ENCODE data around the gene MGLL.
"Not testable (repeated sequence)": the region's sequence is repeated elsewhere in the genome, so short reads cannot be mapped to it uniquely, and the experiment has no call there.

Gene MGLL

GRCh38 chr3:127656906-127657305 is 165.4 kb downstream of the MGLL start:
- no peak for DNase-seq (ENCODE audit: low read depth, low spot score)

DNA sequence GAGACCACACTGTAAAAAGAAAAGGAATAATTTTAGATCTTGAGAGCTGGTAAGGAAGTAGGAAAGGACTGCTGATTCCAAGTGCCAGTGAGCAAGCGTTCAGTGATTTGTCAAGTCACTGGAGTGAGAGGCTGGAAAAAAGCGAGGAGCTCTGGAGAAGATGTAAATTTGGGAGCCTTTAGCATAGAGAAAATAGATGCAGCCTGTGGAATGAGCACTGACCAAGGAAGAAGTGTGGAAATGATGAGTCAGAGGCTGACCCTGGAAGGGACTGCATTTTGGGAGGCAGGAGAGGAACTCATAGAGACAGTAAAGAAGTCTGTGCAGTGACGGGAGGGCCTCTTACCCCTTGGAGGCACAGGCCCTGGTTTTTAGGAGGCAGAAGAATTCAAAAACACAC is 166.7 kb downstream of the MGLL start:
- DNase-seq (ENCODE audit: low read depth, low spot score) = no peak

DNA sequence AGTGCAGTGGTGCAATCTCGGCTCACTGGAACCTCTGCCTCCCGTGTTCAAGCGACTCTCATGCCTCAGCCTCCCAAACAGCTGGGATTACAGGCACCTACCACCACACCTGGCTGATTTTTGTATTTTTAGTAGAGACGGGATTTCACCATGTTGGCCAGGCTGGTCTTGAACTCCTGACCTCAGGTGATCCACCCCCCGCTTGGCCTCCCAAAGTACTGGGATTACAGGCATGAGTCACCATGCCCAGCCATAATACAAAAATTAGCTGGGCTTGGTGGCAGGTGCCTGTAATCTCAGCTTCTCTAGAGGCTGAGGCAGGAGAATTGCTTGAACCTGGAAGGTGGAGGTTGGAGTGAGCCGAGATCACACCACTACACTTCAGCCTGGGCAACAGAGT is 167.3 kb downstream of the MGLL start:
- DNase-seq (ENCODE audit: low read depth, low spot score) = not testable (repeated sequence)

GRCh38 chr3:127654374-127654773 is 167.9 kb downstream of the MGLL start:
- DNase-seq (ENCODE audit: low read depth, low spot score) = no peak

GRCh38 chr3:127652246-127652995 is 169.9 kb downstream of the MGLL start:
- DNase-seq (ENCODE audit: low read depth, low spot score) = no peak

- no peak for DNase-seq (ENCODE audit: low read depth, low spot score)
These were observed 170.7 kb downstream of the MGLL start for GRCh38 chr3:127651516-127652172.

GRCh38 chr3:127650236-127650635 is 172.1 kb downstream of the MGLL start:
- no peak for DNase-seq (ENCODE audit: low read depth, low spot score)

- no peak for DNase-seq (ENCODE audit: low read depth, low spot score)
These were observed 174.5 kb downstream of the MGLL start for GRCh38 chr3:127647845-127648204.

- no peak for DNase-seq (ENCODE audit: low read depth, low spot score)
These were observed 175.0 kb downstream of the MGLL start for GRCh38 chr3:127647166-127647844.

DNA sequence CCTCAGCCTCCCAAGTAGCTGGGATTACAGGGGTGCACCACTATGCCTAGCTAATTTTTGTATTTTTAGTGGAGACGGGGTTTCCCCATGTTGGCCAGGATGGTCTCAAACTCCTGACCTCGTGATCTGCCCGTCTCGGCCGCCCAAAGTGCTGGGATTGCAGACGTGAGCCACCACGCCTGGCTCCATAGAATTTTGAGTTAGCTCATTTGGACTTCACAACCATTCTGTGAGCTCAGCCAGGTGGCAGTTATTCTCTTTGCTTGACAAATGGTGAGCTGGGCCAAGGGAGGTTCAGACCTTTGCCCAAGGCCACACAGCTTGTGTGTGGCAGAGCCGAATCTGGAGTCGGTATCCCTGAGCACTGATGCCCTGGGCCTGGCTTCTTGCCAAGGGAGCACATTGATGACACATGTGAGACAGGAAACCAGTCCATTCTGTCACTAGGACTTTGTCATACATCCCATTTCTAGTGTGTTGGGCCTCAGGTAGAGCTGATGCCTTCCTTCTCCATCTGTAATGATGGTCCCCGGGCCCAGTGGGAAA is 175.7 kb downstream of the MGLL start:
- no peak for DNase-seq (ENCODE audit: low read depth, low spot score)

- DNase-seq (ENCODE audit: low read depth, low spot score) = no peak
These were observed 176.8 kb downstream of the MGLL start for GRCh38 chr3:127645371-127646015.

DNA sequence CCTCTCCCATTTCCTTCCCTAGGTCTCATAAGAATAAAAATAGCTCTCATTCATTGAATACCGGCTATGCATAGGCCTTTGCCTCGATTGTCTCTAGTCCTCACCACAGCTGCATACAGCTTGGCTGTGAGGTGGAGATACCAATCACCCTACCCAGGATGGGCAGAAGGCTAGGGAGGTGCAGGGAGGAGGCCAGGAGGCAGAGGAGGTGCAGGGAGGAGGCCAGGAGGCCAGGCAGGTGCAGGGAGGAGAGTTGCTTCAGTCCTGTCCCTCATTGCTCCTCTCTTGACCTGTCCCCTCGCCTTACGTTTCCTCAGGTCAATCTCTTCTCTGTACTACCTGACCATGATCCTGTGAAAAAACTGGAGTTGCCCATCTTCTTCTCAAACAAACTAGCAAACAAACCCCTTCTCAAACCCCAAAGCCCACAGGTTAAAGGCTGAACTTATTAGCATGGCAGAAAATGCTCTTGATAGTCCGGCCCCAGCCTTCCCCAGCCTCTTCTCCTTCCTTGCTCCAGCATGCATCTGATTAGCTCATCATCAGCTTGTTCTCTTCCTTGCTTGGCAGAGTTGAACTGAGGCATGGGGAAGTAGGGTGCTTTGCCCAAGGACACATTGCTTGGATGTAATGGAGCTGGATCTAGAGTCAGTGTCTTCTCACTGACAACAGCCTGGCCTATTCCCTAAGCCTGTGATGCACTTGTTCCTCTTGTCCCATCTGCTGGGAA is 177.5 kb downstream of the MGLL start:
- no peak for DNase-seq (ENCODE audit: low read depth, low spot score)

- DNase-seq (ENCODE audit: low read depth, low spot score) = no peak
These were observed 182.3 kb downstream of the MGLL start for GRCh38 chr3:127640042-127640355.

GRCh38 chr3:127639173-127640041 is 182.9 kb downstream of the MGLL start:
- DNase-seq (ENCODE audit: low read depth, low spot score) = no peak
